ENCODE results near the gene PARN. TPM values are rescaled to one million over a fixed set of nuclear protein-coding genes. Genes with fewer than 3 reads are reported as not detected.
"Not testable (repeated sequence)": the region's sequence is repeated elsewhere in the genome, so short reads cannot be mapped to it uniquely, and the experiment has no call there.

The PARN gene
- total RNA-seq, 1 experiment from 2014 or later: 26.3 TPM

DNA sequence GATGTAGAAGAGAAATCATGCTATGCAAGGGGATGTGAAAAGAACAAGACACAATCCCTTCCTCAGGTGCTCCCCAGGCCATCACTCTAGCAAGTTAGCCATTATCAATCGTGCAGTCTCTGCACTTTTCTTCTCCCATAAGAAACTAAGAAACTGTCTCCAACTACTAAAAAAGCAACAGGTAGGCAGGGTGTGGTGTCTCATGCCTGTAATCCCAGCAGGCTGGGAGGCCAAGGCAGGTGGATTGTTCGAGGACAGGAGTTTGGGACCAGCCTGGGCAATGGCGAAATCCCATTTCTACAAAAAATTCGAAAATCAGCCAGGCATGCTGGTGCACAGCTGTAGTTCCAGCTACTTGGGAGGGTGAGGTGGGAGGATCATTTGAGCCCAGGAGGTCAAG is 13.8 kb downstream of the PARN start:
- no peak overlapping the region for H3K4me3 ChIP-seq
- no peak for DNase-seq (ENCODE audit: low read depth in 1 of 2, low spot score in 2 of 2)
- peaks cover 40% of the 10 kb centered on the region for H3K36me3 ChIP-seq
- H3K27ac ChIP-seq: no peak overlapping the region
- no peaks in the 10 kb centered on the region for H3K27me3 ChIP-seq (replicated peaks)
- no peaks in the 10 kb centered on the region for H3K4me1 ChIP-seq (replicated peaks)
- no peaks in the 10 kb centered on the region for H3K9me3 ChIP-seq (replicated peaks)

- H3K27ac ChIP-seq: no peak overlapping the region
- no peak overlapping the region for H3K4me3 ChIP-seq
- no peaks in the 10 kb centered on the region for H3K4me1 ChIP-seq (replicated peaks)
- peaks cover 49% of the 10 kb centered on the region for H3K36me3 ChIP-seq
- H3K27me3 ChIP-seq (replicated peaks): no peaks in the 10 kb centered on the region
- no peak for DNase-seq (ENCODE audit: low read depth in 1 of 2, low spot score in 2 of 2)
- H3K9me3 ChIP-seq (replicated peaks): no peaks in the 10 kb centered on the region
These were observed 16.1 kb downstream of the PARN start for GRCh38 chr16:14613991-14614390.

DNA sequence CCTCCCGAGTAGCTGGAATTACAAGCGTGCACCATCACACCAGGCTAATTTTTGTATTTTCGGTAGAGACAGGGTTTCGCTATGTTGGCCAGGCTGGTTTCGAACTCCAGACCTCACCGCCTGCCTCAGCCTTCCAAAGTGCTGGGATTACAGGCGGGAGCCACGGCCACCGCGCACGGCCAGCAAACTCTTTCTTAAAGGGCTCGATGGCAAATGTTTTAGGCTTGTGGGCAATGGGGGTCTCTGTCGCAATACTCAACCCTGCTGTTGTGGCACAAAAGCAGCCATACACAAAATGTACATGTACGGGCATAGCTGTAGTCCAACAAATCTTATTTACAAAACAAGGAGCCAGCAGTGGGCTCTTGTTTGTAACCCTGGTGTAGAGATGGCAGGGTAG is 18.4 kb downstream of the PARN start:
- no peaks in the 10 kb centered on the region for H3K4me1 ChIP-seq (replicated peaks)
- peaks cover 60% of the 10 kb centered on the region for H3K36me3 ChIP-seq
- no peak overlapping the region for H3K27ac ChIP-seq
- H3K27me3 ChIP-seq (replicated peaks): no peaks in the 10 kb centered on the region
- H3K4me3 ChIP-seq: no peak overlapping the region
- H3K9me3 ChIP-seq (replicated peaks): no peaks in the 10 kb centered on the region
- no peak for DNase-seq (ENCODE audit: low read depth in 1 of 2, low spot score in 2 of 2)

DNA sequence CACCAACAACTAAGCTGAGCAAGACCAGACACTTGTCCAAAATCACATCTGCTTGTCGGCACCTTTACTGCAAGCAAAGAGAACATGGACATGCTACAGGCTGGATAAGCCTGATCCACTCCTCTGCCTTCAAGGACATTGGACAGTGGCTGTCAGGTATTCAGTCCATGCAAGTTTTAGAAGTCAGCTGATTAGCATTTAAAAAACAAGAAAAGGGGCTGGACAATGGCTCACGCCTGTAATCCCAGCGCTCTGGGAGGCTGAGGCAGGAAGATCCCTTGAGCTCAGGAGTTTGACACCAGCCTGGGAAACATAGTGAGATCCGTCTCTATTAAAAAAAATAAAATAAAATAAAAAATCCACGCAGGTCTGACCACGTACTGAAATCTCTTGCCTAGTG is 20.3 kb downstream of the PARN start:
- no peak for DNase-seq (ENCODE audit: low read depth in 1 of 2, low spot score in 2 of 2)
- Histone ChIP-seq H3K27ac (no peak overlapping the region), H3K4me3 (no peak overlapping the region), H3K9me3 (replicated peaks) (no peaks in the 10 kb centered on the region), H3K27me3 (replicated peaks) (no peaks in the 10 kb centered on the region), H3K36me3 (peaks cover 68% of the 10 kb centered on the region), H3K4me1 (replicated peaks) (no peaks in the 10 kb centered on the region)

DNA sequence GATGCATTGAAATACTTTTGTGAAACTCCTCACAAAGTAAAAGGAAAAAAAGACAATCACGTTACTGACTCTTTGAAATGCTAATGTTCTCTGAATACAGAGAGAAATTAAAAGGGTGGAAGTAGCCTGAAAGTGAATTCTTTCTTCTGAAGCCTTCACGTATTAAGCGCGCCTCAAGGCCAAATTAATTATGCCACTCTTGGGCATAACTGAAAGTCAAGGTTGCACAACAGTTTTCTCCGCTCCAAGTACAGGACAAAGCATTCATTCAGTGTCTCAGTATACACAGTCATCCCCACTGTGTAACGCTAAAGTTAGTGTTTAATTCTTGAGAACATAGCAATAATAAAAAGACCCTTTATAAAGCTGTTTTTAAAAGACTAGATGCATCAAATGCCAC is 21.5 kb downstream of the PARN start:
- Histone ChIP-seq H3K27ac (no peak overlapping the region), H3K27me3 (replicated peaks) (no peaks in the 10 kb centered on the region)

DNA sequence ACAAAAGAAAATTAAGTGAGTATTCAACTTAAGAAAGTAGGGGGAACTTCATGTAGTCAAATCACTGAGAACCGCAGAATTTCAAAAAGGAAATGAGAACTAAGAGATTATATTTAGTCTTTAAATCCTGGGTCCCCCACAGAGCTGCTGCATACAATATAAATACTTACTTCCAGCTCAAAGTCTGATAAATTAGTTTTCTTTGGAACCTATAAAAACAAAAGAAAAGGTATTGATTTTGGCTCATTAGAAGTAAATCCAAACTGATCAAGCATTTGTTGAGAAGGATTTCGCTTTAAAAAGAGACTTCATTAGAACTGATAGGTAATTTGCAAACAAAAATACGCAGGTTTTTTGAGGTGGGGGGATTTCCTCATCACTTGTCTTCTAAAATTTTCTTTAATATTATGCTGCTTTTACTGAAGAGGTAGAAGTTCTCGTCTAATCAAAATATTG is 21.9 kb downstream of the PARN start:
- H3K27me3 ChIP-seq (replicated peaks): no peaks in the 10 kb centered on the region

More for the DNA sequence above, 21.5 kb downstream of the PARN start:
- Histone ChIP-seq H3K36me3 (peaks cover 71% of the 10 kb centered on the region), H3K4me1 (replicated peaks) (no peaks in the 10 kb centered on the region), H3K4me3 (no peak overlapping the region), H3K9me3 (replicated peaks) (no peaks in the 10 kb centered on the region)
- DNase-seq (ENCODE audit: low read depth in 1 of 2, low spot score in 2 of 2): no peak

DNA sequence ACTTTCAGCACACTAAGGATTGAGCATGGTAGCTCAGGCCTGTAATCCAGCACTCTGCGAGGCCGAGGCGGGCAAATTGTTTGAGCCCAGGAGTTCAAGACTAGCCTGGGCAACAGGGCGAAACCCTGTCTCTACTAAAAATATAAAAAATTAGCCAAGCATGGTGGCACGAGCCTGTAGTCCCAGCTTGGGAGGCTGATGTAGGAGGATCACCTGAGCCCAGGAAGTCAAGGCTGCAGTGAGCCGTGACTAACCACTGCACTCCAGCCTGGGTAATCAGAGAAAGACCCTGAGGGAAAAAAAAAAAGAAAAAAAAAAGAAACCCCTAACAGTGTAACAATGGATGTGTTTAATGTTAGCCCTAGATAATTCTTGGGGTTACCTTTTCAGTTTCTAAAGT is 24.0 kb downstream of the PARN start:
- Histone ChIP-seq H3K9me3 (replicated peaks) (no peaks in the 10 kb centered on the region), H3K4me1 (replicated peaks) (no peaks in the 10 kb centered on the region), H3K36me3 (peaks cover 67% of the 10 kb centered on the region), H3K4me3 (no peak overlapping the region), H3K27ac (no peak overlapping the region), H3K27me3 (replicated peaks) (no peaks in the 10 kb centered on the region)
- no peak for DNase-seq (ENCODE audit: low read depth in 1 of 2, low spot score in 2 of 2)

More for the DNA sequence above, 21.9 kb downstream of the PARN start:
- Histone ChIP-seq H3K4me3 (no peak overlapping the region), H3K36me3 (peaks cover 71% of the 10 kb centered on the region), H3K4me1 (replicated peaks) (no peaks in the 10 kb centered on the region), H3K27ac (no peak overlapping the region), H3K9me3 (replicated peaks) (no peaks in the 10 kb centered on the region)
- no peak for DNase-seq (ENCODE audit: low read depth in 1 of 2, low spot score in 2 of 2)

DNA sequence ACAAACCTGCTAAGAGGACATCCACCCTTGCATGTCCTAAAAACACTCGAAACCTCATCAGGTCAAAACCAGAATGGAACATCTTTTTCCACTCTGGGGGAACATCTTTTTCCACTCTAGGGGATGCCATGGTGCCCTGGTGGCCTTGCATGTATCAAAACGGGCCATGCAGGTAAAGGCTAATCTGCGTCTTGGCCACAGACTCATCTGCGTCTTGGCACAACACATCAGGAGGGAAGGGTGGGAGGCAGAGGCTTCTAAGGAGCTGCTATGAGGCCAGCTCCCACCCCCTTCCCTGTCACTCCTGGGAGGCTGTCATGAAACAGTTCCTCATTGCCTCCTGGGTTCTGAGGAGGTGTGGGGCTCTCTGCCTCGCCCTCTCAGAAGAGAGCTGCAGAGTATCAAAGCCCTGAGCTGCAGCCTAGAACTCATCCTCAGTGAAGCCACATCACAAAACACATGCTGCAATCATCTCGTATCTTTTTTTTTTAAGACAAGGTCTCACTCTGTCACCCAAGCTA is 27.6 kb downstream of the PARN start:
- Histone ChIP-seq H3K4me1 (replicated peaks) (no peaks in the 10 kb centered on the region), H3K36me3 (peaks cover 53% of the 10 kb centered on the region), H3K9me3 (replicated peaks) (no peaks in the 10 kb centered on the region), H3K27ac (no peak overlapping the region), H3K27me3 (replicated peaks) (no peaks in the 10 kb centered on the region), H3K4me3 (no peak overlapping the region)
- no peak for DNase-seq (ENCODE audit: low read depth in 1 of 2, low spot score in 2 of 2)

DNA sequence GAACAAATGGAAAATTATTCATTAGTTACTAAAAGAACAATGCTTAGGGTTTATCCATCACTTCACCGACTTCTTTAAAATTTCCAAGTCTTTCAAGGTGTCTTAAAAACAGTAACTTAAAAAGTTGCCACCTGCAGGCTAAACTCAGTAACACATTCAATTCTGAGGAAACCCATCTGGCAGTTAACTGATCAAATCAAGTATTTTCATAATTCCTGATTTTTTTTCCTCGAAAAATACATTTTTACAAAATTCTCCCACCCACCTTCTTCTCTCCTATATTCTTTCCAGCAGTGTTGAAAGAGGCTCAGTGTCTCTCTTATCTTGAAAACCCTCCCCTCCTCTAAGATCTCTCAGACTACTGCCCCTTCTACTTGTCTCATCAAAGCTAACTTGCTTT is 29.9 kb downstream of the PARN start:
- Histone ChIP-seq H3K4me3 (no peak overlapping the region), H3K9me3 (replicated peaks) (no peaks in the 10 kb centered on the region), H3K27ac (no peak overlapping the region), H3K27me3 (replicated peaks) (no peaks in the 10 kb centered on the region), H3K4me1 (replicated peaks) (no peaks in the 10 kb centered on the region), H3K36me3 (peaks cover 39% of the 10 kb centered on the region)
- peak in 1 of 2 experiments; percentile 4 for DNase-seq (ENCODE audit: low read depth in 1 of 2, low spot score in 2 of 2)

DNA sequence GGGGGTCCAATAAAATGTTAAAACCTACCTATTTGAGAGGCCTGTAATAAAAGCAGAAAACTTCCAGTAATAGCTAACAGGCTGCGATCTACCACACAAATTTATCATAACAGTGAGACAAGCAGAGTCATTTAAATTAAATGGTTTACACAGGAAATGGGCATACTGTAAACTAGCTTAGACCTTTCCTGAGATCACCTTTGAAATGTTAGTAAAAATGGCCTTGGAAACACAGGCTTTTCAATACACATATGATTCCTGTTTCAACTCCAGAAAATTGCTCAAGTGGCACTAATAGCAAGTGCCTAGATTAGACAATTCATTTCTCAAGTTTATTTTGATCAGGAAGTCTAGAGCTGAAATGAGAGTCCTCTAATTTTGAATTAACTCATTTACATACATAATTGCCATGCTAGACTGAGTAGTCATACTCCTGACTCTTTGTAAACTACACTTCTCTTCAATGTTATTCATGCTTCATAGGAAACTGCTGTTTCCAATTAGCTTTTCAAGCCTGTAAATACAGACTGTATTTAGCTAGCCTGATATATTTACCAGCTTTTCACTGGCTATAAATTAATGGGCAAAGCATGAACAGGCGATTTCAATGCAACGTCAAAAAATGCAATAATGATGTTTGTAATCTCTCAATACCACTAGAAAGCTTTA is 43.3 kb downstream of the PARN start:
- Histone ChIP-seq H3K4me1 (replicated peaks) (no peaks in the 10 kb centered on the region), H3K36me3 (peaks cover 47% of the 10 kb centered on the region), H3K9me3 (replicated peaks) (no peaks in the 10 kb centered on the region; the same call in 1 of the 2 replicates), H3K27ac (no peak overlapping the region), H3K4me3 (no peak overlapping the region), H3K27me3 (replicated peaks) (no peaks in the 10 kb centered on the region)
- no peak for DNase-seq (ENCODE audit: low read depth in 1 of 2, low spot score in 2 of 2)

DNA sequence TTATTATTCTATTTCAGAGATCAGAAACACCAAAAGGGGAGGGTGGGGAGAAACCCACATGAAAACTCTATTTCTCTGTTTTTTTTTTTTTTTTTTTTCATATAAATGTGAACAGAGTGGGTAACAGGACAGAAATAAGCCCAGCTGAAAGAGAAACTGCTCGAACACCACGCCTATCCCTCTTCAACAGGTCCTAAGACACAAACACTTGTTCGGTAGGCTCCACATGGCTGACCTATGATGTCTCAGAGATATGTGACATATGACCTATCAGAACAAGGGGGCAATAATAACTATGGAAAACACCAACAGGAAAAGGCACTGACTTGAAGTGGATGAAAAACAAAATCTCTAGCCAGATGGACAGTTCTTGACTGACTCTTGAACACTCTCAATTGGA is 44.8 kb downstream of the PARN start:
- Histone ChIP-seq H3K9me3 (replicated peaks) (no peaks in the 10 kb centered on the region; the same call in 1 of the 2 replicates), H3K27me3 (replicated peaks) (no peaks in the 10 kb centered on the region), H3K36me3 (peaks cover 38% of the 10 kb centered on the region), H3K4me1 (replicated peaks) (no peaks in the 10 kb centered on the region), H3K27ac (no peak overlapping the region), H3K4me3 (no peak overlapping the region)
- no peak for DNase-seq (ENCODE audit: low read depth in 1 of 2, low spot score in 2 of 2)

GRCh38 chr16:14580926-14581325 is 49.1 kb downstream of the PARN start:
- H3K36me3 ChIP-seq: peaks cover 49% of the 10 kb centered on the region
- not testable (repeated sequence) for H3K27ac ChIP-seq; H3K9me3 ChIP-seq (replicated peaks); H3K4me1 ChIP-seq (replicated peaks); H3K27me3 ChIP-seq (replicated peaks); DNase-seq (ENCODE audit: low read depth in 1 of 2, low spot score in 2 of 2); H3K4me3 ChIP-seq

- H3K27me3 ChIP-seq (replicated peaks): no peaks in the 10 kb centered on the region
- H3K36me3 ChIP-seq: peaks cover 59% of the 10 kb centered on the region
- DNase-seq (ENCODE audit: low read depth in 1 of 2, low spot score in 2 of 2): no peak
These were observed 50.8 kb downstream of the PARN start for GRCh38 chr16:14579266-14579665.

GRCh38 chr16:14576532-14576931 is 53.5 kb downstream of the PARN start:
- Histone ChIP-seq H3K27ac (no peak overlapping the region), H3K4me3 (no peak overlapping the region), H3K36me3 (peaks cover 49% of the 10 kb centered on the region), H3K27me3 (replicated peaks) (no peaks in the 10 kb centered on the region), H3K4me1 (replicated peaks) (no peaks in the 10 kb centered on the region), H3K9me3 (replicated peaks) (no peaks in the 10 kb centered on the region)
- no peak for DNase-seq (ENCODE audit: low read depth in 1 of 2, low spot score in 2 of 2)

More at GRCh38 chr16:14579266-14579665, 50.8 kb downstream of the PARN start:
- no peaks in the 10 kb centered on the region for H3K4me1 ChIP-seq (replicated peaks)
- H3K27ac ChIP-seq: no peak overlapping the region
- H3K9me3 ChIP-seq (replicated peaks): no peaks in the 10 kb centered on the region
- H3K4me3 ChIP-seq: no peak overlapping the region

GRCh38 chr16:14576069-14576468 is 54.0 kb downstream of the PARN start:
- no peak for DNase-seq (ENCODE audit: low read depth in 1 of 2, low spot score in 2 of 2)
- H3K27ac ChIP-seq: no peak overlapping the region
- H3K27me3 ChIP-seq (replicated peaks): no peaks in the 10 kb centered on the region
- no peaks in the 10 kb centered on the region for H3K4me1 ChIP-seq (replicated peaks)
- no peaks in the 10 kb centered on the region for H3K9me3 ChIP-seq (replicated peaks)
- peaks cover 49% of the 10 kb centered on the region for H3K36me3 ChIP-seq
- no peak overlapping the region for H3K4me3 ChIP-seq

Data from SJSA1 (cell line).